Neural cell (in vitro differentiated cells): ENCODE measurements around the gene SOS1. TPM values are rescaled to one million over a fixed set of nuclear protein-coding genes. Genes with fewer than 3 reads are reported as not detected.

Experiments
- H2AFZ ChIP-seq: fragments of 200-600, 300-800 bp; sonication (generic), shearing (Covaris generic); 2 replicates; pipeline ENCODE4 v1.6.0; 2014; ENCODE audit warnings: low read depth, mild to moderate bottlenecking, antibody characterized with exemption, low read length, moderate library complexity
- H3F3A ChIP-seq: fragments of 200-600 bp; shearing (Covaris generic); 2 replicates; pipeline ENCODE4 v1.6.1; 2016; ENCODE audit warnings: mild to moderate bottlenecking, moderate library complexity, mixed read lengths, antibody characterized with exemption, low read length; ENCODE audit not compliant: insufficient read depth, poor library complexity, severe bottlenecking
- H3K27ac ChIP-seq: fragments of 200-600, 300-800 bp; sonication (generic), shearing (Covaris generic); 2 replicates; pipeline ENCODE4 v1.5.1; 2014; ENCODE audit warnings: mild to moderate bottlenecking, low read length, moderate library complexity
- H3K27me3 ChIP-seq: fragments of 300-800, 200-600 bp; sonication (generic), shearing (Covaris generic); 2 replicates; pipeline ENCODE4 v1.6.0; 2014; ENCODE audit warnings: mild to moderate bottlenecking, low read depth, low read length, moderate library complexity; ENCODE audit not compliant: insufficient read depth
- H3K36me3 ChIP-seq: fragments of 300-800, 200-600 bp; sonication (generic), shearing (Covaris generic); 2 replicates; pipeline ENCODE4 v1.5.1; 2014; ENCODE audit warnings: mild to moderate bottlenecking, antibody characterized with exemption, low read length, moderate library complexity; ENCODE audit not compliant: insufficient read depth
- H3K4me2 ChIP-seq: fragments of 300-800, 200-600 bp; sonication (generic), shearing (Covaris generic); 2 replicates; pipeline ENCODE4 v1.6.0; 2014; ENCODE audit warnings: mild to moderate bottlenecking, low read length
- H3K4me3 ChIP-seq: fragments of 300-800, 200-600 bp; sonication (generic), shearing (Covaris generic); 2 replicates; pipeline ENCODE4 v1.5.1; 2014; ENCODE audit warnings: mild to moderate bottlenecking, low read length, moderate library complexity
- H3K79me2 ChIP-seq: fragments of 200-600 bp; shearing (Covaris generic); replicated peaks from 2 replicates; pipeline ENCODE4 v1.6.0; 2014; ENCODE audit warnings: mild to moderate bottlenecking, low read length, moderate library complexity; ENCODE audit not compliant: insufficient read depth
- H3K9ac ChIP-seq: fragments of 300-800, 200-600 bp; sonication (generic), shearing (Covaris generic); 2 replicates; pipeline ENCODE4 v1.6.1; 2016; ENCODE audit warnings: mild to moderate bottlenecking, low read length, mixed read lengths
- H3K9me2 ChIP-seq: fragments of 200-600 bp; shearing (Covaris generic); 2 replicates; pipeline ENCODE4 v1.6.1; 2016; ENCODE audit warnings: mild to moderate bottlenecking, low read length, mixed read lengths; ENCODE audit not compliant: insufficient read depth
- H3K9me3 ChIP-seq: fragments of 200-600, 300-800 bp; sonication (generic), shearing (Covaris generic); 2 replicates; pipeline ENCODE4 v1.6.1; 2016; ENCODE audit warnings: mild to moderate bottlenecking, mixed run types, low read length, moderate library complexity, mixed read lengths
- H4K20me1 ChIP-seq: fragments of 200-600 bp; shearing (Covaris generic); 2 replicates; pipeline ENCODE4 v1.6.1; 2016; ENCODE audit warnings: mild to moderate bottlenecking, mixed run types; ENCODE audit not compliant: insufficient read depth
- CTCF ChIP-seq: fragments of 450-650 bp; IDR thresholded peaks from 2 replicates; pipeline ENCODE4 v1.5.1; 2014; ENCODE audit warnings: antibody characterized with exemption, mild to moderate bottlenecking, moderate library complexity; ENCODE audit not compliant: poor library complexity, severe bottlenecking
- EP300 ChIP-seq: fragments of 450-650 bp; conservative IDR thresholded peaks from 2 replicates; pipeline ENCODE4 v1.6.1; 2014; ENCODE audit warnings: antibody characterized with exemption, mild to moderate bottlenecking, moderate library complexity; ENCODE audit not compliant: poor library complexity, severe bottlenecking
- EZH2 ChIP-seq: fragments of 200-600, 300-800 bp; shearing (Covaris generic), sonication (generic); IDR thresholded peaks from 2 replicates; pipeline ENCODE4 v1.6.1; 2014; ENCODE audit warnings: antibody characterized with exemption, low read length, borderline replicate concordance, mild to moderate bottlenecking; ENCODE audit not compliant: insufficient read depth, poor library complexity, severe bottlenecking
- MXI1 ChIP-seq: fragments of 450-650 bp; conservative IDR thresholded peaks from 2 replicates; pipeline ENCODE4 v1.6.1; 2014; ENCODE audit warnings: antibody characterized with exemption, mild to moderate bottlenecking; ENCODE audit not compliant: poor library complexity, severe bottlenecking
- POLR2AphosphoS5 ChIP-seq: IDR thresholded peaks from 2 replicates; pipeline ENCODE4 v1.6.1; 2012
- RAD21 ChIP-seq: fragments of 450-650 bp; conservative IDR thresholded peaks from 2 replicates; pipeline ENCODE4 v1.6.1; 2014; ENCODE audit warnings: antibody characterized with exemption, mild to moderate bottlenecking, moderate library complexity
- REST ChIP-seq: IDR thresholded peaks from 2 replicates; pipeline ENCODE4 v1.6.1; 2012; ENCODE audit warnings: borderline replicate concordance
- SMC3 ChIP-seq: fragments of 450-650 bp; conservative IDR thresholded peaks from 2 replicates; pipeline ENCODE4 v1.6.1; 2014; ENCODE audit warnings: antibody characterized with exemption, mild to moderate bottlenecking, moderate library complexity; ENCODE audit not compliant: poor library complexity
- TAF1 ChIP-seq: IDR thresholded peaks from 2 replicates; pipeline ENCODE4 v1.6.1; 2012; ENCODE audit warnings: low read depth
- polyA plus RNA-seq: library from polyadenylated mRNA; depleted of rRNA; stranded (reverse); fragments of >200 nt; gene quantifications from 2 replicates; pipeline ENCODE4 v1.2.3, GENCODE V29; 2014

Gene SOS1
- polyA plus RNA-seq, 1 donor from 2014 or later: 19.0 TPM

GRCh38 chr2:38966006-38966405, 154.8 kb downstream of the SOS1 start:
- Histone ChIP-seq H3K27me3 (no peaks in the 10 kb centered on the region), H3K4me2 (no peak overlapping the region), H3K9me3 (no peaks in the 10 kb centered on the region), H2AFZ (no peak overlapping the region), H3F3A (no peaks in the 10 kb centered on the region), H3K36me3 (no peaks in the 10 kb centered on the region), H3K9ac (no peak overlapping the region), H3K9me2 (no peaks in the 10 kb centered on the region), H3K79me2 (no peaks in the 10 kb centered on the region), H3K27ac (no peak overlapping the region), H3K4me3 (no peak overlapping the region), H4K20me1 (no peaks in the 10 kb centered on the region)
- TF ChIP-seq RAD21 (no peak), EP300 (no peak), SMC3 (no peak), MXI1 (no peak), CTCF (no peak), TAF1 (no peak), REST (no peak), POLR2AphosphoS5 (no peak), EZH2 (no peak)

GRCh38 chr2:38960609-38961320, 160.1 kb downstream of the SOS1 start:
- Histone ChIP-seq H3K9me2 (no peaks in the 10 kb centered on the region), H3K27me3 (no peaks in the 10 kb centered on the region), H3K27ac (no peak overlapping the region), H3K9me3 (no peaks in the 10 kb centered on the region), H2AFZ (no peak overlapping the region), H3K9ac (no peak overlapping the region), H3K4me2 (no peak overlapping the region), H3K36me3 (no peaks in the 10 kb centered on the region), H3K79me2 (no peaks in the 10 kb centered on the region), H4K20me1 (no peaks in the 10 kb centered on the region), H3F3A (no peaks in the 10 kb centered on the region), H3K4me3 (no peak overlapping the region)
- TF ChIP-seq MXI1 (no peak), REST (no peak), EZH2 (no peak), CTCF (no peak), POLR2AphosphoS5 (no peak), EP300 (no peak), TAF1 (no peak), SMC3 (no peak)
